ENCODE measurements around the gene PTTG1IP2.

PTTG1IP2 gene

DNA sequence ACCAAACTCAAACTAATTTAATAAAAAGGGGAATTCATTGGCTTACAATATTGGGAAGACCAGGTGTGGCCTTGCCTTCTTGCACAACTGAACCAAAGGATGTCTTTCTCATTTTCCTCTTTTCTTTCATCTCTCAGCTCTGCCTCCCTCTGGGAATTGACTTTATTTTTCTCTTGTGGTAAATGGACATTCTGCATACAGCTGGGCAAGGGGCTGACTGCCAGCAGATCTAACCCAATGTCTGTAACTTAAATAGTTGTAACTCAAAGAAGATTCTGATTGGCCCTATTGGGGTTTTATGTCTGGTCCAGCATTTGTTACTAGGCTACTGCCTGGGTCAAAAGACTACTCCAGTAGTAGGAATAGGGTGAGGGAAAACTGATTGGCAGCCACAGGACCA, 15.3 kb downstream of the PTTG1IP2 start:
- no peak for DNase-seq

DNA sequence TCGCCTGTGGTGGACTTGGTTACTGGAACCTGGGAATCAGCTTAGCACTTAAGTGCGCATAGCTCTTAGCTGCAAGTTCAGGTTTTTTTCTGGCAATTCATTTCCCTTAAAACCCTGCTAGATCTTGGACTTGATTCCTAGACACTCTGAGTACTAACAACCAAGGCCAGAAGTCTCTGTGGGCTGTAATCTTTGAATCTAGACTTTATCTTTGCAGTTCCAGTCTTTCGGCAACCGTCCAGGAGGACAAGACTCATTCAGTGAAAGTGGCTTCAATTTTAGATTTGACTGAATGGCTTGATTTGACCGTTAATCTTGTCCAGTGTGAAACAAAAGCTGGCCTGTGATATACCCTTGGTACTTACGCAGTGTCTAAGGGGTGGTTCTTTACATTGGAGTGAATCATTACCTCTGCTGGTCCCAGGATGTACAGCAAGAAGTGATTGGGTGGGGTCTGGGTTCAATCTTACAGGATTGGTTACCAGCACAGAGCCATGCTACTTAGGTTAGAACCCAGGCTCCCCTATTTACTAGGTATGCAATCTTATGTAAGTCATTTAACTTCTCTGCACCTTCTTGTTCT, 16.4 kb downstream of the PTTG1IP2 start:
- DNase-seq: no peak

DNA sequence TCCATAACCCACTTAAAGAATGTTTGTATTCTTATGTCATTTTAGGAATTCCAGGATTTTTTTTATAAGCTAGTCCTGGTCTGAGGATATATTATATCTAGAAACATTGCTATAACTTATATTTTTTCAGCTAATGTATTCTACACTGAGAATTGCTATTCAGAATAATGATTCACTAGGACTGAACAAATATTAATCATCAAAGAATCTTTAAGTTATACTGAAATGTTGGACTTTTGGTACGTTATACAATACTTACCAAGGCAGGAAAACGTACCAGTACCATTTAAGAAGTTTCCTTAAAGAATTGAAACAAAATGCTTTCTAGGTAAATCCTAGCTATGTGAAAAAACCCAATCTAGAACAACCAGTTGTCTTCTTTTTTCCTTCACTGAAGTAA, 18.4 kb downstream of the PTTG1IP2 start:
- DNase-seq: no peak

DNA sequence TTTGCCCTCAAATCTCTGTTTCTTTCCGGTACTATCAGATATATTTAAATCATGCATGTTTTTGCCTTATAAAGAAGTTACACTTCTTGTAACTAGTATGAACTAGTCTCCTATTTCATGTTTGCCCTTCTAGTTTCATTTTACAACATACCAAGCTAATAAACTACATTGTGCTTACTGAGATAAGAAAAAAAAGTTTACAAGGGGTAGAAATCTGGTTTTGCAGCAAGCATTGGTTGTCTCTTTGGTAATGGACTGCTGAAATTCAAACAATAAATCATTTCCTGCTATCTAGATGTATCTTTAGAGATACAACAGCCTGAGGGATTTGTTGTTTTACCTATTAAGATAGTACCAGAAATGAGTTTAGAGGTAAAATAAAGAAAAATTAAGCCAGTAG, 18.8 kb downstream of the PTTG1IP2 start:
- DNase-seq: no peak

DNA sequence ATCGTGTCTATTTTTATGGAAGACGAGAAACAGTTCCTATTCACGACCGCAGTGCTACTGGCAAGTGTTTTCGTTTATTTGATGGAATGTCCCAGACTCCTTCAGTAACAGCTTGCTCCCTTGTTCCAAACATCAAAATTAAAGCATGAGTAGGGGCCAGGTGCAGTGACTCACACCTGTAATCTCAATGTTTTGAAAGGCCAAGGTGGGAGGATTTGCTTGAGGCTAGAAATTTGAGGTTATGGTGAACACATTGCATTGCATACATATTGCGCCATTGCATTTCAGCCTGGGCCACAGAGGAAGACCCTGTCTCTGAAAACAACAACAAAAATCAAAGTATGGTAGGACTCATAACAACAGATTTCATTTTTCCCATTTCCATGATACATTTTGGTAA, 22.8 kb downstream of the PTTG1IP2 start:
- no peak for DNase-seq

DNA sequence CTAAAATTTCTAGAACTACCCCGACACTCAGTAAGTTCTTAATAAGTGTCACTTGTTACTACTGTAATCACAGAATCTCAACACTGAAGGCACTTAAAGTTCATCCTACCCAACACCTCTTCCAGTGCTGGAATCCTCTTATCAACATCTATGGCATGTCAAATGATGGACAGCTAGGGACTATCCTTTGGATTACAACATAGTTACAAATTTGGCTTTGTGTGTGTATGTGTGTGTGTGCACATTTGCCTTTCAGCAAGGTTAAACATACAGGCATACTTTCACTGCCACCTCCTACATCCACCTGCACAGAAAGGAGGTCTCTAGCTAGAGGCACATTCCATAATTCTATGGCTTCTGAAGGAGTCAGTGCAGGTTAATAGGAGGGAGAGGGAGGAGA, 25.8 kb downstream of the PTTG1IP2 start:
- DNase-seq: no peak

DNA sequence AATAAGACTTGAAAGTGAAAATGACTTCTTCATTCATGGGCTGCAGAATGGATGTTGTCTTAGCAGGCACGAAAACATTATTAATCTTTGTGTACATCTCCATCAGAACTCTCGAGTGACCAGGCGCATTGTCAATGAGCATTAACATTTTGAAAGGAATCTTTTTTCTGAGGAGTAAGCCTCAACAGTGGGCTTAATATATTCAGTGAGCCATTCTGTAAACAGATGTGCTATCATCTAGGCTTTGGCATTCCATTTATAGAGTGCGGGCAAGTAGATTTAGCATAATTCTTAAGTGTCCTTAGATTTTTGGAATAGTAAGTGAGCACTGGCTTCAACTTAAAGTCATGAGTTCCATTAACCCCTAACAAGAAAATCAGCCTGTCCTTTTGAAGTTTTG, 33.1 kb downstream of the PTTG1IP2 start:
- no peak for DNase-seq

DNA sequence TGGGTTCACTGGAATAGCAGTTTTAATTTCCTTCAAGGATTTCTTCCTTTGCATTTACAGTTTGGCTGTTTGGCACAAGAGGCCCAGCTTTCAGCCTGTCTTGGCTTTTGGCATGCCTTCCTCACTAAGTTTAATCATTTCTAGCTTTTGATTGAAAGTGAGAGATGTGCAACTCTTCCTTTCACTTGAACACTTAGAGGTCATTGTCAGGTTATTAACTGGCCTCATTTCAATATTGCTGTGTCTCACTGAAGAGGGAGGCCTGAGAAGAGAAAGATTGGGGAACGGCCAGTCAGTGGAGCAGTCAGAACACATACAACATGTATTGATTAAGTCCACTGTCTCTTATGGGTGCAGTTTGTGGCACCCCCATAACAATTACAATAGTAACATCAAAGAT, 33.9 kb downstream of the PTTG1IP2 start:
- DNase-seq: no peak

DNA sequence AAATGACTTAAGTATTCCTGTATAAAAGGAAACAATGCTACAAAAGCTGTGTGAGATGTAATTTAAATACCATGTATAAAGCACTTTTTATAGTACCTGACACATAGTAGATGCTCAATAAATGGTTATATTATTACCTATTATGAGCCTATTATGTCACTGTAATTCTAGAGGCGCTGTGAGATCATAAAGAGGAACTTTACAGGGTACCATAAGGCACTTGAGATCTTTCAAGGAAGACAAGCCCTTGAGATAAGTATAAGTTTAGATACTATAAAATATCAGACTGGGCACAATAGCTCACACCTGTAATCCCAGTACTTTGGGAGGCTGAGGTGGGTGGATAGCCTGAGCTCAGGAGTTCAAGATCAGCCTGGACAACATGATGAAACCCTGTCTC, 38.3 kb downstream of the PTTG1IP2 start:
- DNase-seq: no peak

DNA sequence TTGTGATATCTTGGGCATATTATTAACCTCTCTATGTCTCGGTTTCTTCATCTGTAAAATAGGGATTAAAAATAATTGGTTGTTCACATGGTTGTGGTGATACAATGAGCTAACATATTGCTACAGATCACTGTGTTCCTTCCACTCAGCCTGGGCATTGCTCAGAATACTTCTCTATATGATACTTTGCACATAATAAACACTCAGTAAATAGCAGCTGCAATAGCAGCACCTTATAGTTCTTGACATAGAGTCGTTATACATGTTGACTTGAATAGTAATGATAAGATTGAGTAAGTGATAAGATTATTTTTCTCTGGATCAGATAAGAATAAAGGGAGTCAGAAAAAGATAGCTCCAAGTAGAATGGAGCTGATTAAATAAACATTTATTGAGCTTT, 42.3 kb downstream of the PTTG1IP2 start:
- DNase-seq: no peak

DNA sequence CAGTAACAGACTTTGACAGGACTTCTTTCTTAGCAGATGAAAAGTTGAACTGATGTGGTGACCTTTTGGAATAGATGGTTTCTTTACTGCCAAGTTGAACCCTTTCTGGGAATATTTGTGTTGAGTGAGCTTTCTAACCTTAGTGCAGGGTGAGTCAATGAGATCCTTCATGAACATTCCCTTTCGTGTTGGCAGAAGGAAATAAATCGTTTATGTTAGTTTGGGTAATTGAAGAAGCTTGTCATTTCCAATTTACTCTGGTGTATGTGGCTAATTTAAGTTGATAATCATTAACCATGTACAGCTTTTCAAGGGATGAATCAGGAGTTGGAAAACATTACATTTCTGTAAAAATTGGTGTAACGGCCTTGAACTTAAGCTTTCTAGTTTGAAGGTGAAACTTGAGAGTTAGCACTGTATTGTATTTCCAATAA, 43.4 kb downstream of the PTTG1IP2 start:
- DNase-seq: no peak

DNA sequence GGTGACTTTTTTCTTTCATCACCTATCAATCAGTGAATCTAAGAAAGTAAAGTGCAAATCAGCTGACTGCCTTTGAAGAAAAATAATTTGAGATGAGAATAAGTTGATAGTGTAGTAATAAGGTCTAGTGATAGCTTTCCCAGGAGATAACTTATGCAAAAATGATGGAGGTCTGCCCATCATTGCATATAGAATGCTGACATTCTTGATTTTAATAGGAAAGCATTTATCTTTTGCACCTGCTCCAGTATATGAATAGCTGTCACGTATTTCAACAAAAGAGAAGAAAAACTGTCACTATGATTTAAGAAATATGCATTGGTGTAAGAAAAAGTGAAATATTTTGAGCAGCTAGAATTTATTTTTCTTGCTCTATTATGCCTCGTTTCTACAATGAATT, 46.8 kb downstream of the PTTG1IP2 start:
- DNase-seq: no peak

DNA sequence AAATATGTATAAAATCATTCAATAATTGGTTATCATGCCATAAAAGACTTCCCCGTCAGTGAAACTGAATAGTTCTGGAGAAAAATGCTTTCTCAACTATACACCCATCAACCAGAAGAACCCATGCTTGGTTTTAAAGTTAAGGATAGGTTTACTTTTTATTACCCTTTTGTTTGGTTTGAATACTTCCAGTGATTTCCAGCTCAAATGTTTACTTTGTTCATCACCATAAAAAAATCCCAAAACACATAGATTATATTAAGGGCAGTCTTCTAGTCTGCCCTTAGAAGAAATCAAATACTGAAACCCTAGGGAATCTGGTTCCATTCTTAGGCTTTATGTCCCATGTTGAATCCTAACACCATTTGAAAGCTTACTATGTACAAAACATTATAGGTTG, 49.2 kb downstream of the PTTG1IP2 start:
- no peak for DNase-seq

DNA sequence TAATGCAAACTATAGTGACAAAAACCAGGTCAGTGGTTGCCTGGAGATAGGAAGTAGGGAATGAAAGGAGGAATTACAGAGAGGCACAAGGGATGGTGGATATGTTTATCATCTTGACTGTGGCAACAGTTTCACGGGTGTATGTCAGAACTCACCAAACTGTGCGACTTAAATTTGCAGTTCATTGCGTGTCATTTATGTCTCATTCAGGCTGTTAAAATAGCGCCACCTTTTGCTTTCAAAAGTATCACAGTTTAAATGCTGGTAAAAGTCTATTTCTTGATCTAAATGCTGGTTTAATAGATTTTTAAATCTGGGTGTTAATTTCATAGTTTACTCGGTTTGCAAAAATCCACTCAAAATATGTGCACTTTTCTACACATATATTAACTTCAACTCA, 51.0 kb downstream of the PTTG1IP2 start:
- DNase-seq: no peak

DNA sequence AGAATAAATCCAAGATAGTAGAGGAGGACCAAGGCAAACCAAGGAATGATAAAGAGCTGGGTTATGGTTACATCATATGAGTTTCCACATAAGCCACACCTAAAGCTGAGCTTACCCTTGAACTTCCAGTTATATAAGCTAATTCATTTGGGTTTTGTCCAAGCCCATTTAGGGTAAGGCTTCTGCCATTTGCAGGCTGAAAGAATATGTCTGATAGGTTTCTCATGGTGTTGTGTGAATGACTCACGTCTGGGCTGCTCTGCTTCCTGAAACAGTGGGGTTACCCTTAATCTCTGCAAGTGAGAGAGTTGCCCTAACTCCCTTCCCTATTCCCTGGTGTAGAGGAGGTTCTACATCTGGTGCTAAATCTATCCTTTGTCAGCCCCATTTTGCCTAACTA, 60.8 kb downstream of the PTTG1IP2 start:
- no peak for DNase-seq

DNA sequence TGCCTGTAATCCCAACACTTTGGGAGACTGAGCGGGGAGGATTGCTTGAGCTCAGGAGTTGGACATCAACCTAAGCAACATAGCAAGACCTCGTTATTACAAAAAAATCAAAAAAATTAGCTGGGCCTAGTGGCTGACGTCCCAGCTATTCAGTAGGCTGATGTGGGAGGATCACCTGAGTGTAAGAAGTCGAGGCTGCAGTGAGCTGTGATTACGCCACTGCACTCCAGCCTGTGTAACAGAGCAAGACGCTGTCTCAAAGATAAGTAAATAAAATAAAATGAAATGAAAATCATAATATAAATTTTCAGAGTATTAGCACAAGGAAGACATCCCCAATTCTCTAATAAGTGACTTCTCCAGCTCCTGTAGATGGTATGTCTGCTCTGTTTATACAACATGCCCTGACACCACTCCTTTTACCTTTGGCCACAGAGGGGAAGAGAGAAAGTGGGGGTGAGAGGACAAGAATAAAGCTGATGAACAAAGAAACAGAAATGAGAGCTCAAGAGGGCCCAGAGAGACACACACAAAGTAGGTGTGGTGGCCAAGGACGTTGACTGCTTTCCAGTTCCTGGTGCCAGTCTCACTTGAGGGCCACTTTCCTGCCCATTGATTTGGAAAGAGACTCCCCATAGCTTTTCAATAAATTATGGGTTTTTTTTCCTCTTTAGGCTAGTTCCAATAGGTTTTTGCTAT, 62.9 kb downstream of the PTTG1IP2 start:
- no peak for DNase-seq

DNA sequence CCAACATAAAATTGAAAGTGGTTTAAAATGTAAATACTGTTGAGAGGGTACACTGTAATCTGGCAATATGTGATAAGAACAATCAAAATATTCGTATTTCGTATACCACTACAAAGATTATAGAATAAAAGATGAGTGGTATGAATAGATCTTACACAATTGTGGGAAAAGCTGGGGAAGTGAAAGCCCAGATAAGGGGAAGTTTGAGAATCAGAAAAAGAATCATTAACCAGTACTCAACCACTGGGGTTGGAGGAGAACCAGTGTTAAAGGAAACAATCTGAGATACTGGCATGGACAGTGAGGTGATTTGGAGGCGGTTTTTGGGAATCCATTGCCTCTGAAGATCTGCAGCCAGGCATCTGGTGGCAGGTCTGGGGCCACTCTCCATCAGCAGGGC, 67.0 kb downstream of the PTTG1IP2 start:
- DNase-seq: peak; percentile 1

DNA sequence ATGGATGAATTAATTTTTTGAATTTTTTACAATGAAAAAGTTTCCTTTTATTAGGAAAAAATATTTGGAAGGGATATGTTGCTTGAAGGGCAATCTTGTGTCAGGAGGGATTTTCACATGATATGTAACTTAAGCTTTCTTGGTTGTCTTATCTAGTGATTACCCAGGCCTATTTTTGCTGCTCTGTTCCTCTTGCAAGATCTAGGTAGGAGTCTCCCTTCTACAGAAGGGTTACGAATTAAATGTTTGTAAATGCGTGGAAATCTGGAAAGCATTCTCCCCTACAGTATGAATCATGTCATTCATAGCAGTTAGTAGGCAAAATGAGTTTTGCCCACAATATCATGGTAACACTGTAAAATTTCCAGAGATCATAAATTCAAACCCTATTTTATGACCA, 69.0 kb downstream of the PTTG1IP2 start:
- no peak for DNase-seq

DNA sequence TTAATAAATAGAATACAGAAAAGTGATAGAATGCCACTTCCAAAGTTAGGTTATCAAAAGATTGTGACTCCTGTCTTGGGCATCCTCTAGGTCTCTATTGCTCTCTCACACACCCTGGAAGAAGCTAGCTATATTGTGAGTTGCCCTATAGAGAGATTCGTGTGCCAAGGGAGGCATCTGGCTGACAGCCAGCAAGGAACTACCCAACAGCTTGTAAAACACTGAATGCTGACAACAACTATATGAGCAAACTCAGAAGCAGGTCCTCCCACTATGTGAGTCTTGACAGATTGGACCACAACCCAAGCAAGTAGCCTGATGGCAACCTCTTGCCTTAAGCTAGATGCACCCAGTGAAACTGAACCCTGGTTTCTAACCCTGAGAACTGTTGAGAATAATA, 71.0 kb downstream of the PTTG1IP2 start:
- no peak for DNase-seq

DNA sequence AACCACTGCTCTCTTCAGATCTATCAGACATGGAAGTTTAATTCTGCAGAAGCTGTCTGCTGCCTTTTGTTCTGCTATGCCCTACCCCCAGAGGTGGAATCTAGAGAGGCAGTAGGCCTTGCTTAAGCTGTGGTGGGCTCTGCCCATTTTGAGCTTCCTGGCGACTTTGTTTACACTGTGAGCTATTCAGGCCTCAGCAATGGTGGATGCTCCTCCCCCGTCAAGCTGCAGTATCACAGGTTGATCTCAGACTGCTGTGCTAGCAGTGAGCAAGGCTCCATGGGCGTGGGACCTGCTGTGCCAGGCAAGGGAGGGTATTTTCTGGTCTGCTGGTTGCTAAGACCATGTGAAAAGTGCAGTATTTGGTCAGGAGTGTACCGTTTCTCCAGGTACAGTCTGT, 81.6 kb downstream of the PTTG1IP2 start:
- no peak for DNase-seq

DNA sequence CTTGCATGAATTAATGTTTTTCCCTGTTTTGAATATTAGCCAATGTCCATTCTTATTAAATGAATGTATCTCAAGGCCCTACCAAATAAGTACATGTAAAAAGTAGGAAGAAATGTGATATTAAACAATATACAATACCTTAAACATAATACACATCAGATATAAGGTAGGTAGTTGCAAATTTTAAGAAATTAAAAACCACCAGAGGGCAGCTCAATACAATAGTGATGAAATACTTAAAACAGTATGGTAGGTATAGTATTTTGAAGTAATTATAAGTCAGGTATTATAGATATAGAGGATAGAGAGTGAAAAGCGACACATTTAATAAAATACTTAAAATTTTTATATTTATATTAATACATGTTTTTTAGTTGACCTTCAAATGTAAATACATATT, 83.1 kb downstream of the PTTG1IP2 start:
- DNase-seq: no peak

DNA sequence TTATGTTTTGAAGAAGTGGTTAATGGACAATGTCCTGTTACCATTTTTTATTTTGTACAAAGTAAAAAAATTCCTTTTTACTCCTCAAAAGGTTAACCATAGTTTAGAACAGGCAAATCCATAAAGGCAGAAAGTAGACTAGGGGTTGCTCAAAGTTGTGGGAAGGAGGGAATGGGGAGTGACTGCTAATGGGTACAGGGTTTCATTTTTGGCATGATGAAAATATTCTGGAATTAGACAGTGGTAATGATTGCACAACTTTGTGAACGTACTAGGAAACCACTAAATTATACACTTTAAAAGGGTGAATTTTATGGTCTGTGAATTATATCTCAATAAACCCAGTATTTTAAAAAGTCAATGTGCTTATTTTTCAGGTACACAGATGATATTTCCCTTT, 91.3 kb downstream of the PTTG1IP2 start:
- no peak for DNase-seq

Data from SIG-M5 (cell line).